ENCODE results near the gene ZSCAN5B. TPM values are rescaled to one million over a fixed set of nuclear protein-coding genes. Genes with fewer than 3 reads are reported as not detected.
"Not testable (repeated sequence)": the region's sequence is repeated elsewhere in the genome, so short reads cannot be mapped to it uniquely, and the experiment has no call there.

ZSCAN5B gene
- total and polyA plus RNA-seq, 4 experiments from 2014 or later = not detected

- H3K27ac ChIP-seq (ENCODE audit: low read depth, low read length) = no peak overlapping the region
- H3K9me3 ChIP-seq (ENCODE audit: control insufficient read depth in 1 of 2, low read length in 2 of 2) = no peaks in the 10 kb centered on the region
- H3K27ac Mint-ChIP-seq = no peak overlapping the region
- POLR2A ChIA-PET (ENCODE audit: partially characterized antibody) = no interaction called here
- H3K4me1 ChIP-seq (ENCODE audit: insufficient read depth, low read length) = no peaks in the 10 kb centered on the region
- H3K36me3 Mint-ChIP-seq = no peaks in the 10 kb centered on the region
- no peak overlapping the region for H3K4me3 ChIP-seq (ENCODE audit: low read length in 2 of 2)
- no peak for DNase-seq
- intact Hi-C loops (cut with micrococcal nuclease) = no loop called here
- H3K4me3 Mint-ChIP-seq = no peak overlapping the region
- no peaks in the 10 kb centered on the region for H3K36me3 ChIP-seq (ENCODE audit: insufficient read depth, low read length)
- H3K4me1 Mint-ChIP-seq = no peaks in the 10 kb centered on the region
- CTCF ChIA-PET (ENCODE audit: partially characterized antibody) = interaction anchor here (1.5 kb wide), 1 partner anchor 128 kb away, joined by 3 read pairs; no protein-coding TSS in a partner anchor
- H3K27me3 Mint-ChIP-seq = peaks cover 5 to 17% of the 10 kb centered on the region in 2 donors
- no peaks in the 10 kb centered on the region for H3K27me3 ChIP-seq (ENCODE audit: insufficient read depth, low read length)
- no peaks in the 10 kb centered on the region for H3K9me3 Mint-ChIP-seq
Measured at GRCh38 chr19:56193981-56194640, 3.5 kb downstream of the ZSCAN5B start.

GRCh38 chr19:56191711-56192110 is 5.9 kb downstream of the ZSCAN5B start:
- POLR2A ChIA-PET (ENCODE audit: partially characterized antibody) = no interaction called here
- DNase-seq = no peak

GRCh38 chr19:56191115-56191514 is 6.5 kb downstream of the ZSCAN5B start:
- no peak overlapping the region for H3K4me3 Mint-ChIP-seq
- CTCF ChIA-PET (ENCODE audit: partially characterized antibody) = no interaction called here
- Histone ChIP-seq H3K4me1 (ENCODE audit: insufficient read depth, low read length) (no peaks in the 10 kb centered on the region), H3K9me3 (ENCODE audit: control insufficient read depth in 1 of 2, low read length in 2 of 2) (no peaks in the 10 kb centered on the region), H3K36me3 (ENCODE audit: insufficient read depth, low read length) (no peaks in the 10 kb centered on the region), H3K27me3 (ENCODE audit: insufficient read depth, low read length) (no peaks in the 10 kb centered on the region), H3K27ac (ENCODE audit: low read depth, low read length) (no peak overlapping the region), H3K4me3 (ENCODE audit: low read length in 2 of 2) (no peak overlapping the region)
- no peaks in the 10 kb centered on the region for H3K4me1 Mint-ChIP-seq
- no peaks in the 10 kb centered on the region for H3K36me3 Mint-ChIP-seq
- peaks cover 5 to 20% of the 10 kb centered on the region in 2 donors for H3K27me3 Mint-ChIP-seq
- POLR2A ChIA-PET (ENCODE audit: partially characterized antibody) = no interaction called here
- DNase-seq = no peak
- H3K27ac Mint-ChIP-seq = no peak overlapping the region
- intact Hi-C loops (cut with micrococcal nuclease) = no loop called here
- H3K9me3 Mint-ChIP-seq = no peaks in the 10 kb centered on the region

More at GRCh38 chr19:56191711-56192110, 5.9 kb downstream of the ZSCAN5B start:
- Mint-ChIP-seq H3K27ac (no peak overlapping the region), H3K36me3 (no peaks in the 10 kb centered on the region), H3K9me3 (no peaks in the 10 kb centered on the region), H3K27me3 (peaks cover 5 to 20% of the 10 kb centered on the region in 2 donors), H3K4me1 (no peaks in the 10 kb centered on the region), H3K4me3 (no peak overlapping the region)
- no peak overlapping the region for H3K4me3 ChIP-seq (ENCODE audit: low read length in 2 of 2)
- intact Hi-C loops (cut with micrococcal nuclease) = no loop called here
- no peaks in the 10 kb centered on the region for H3K4me1 ChIP-seq (ENCODE audit: insufficient read depth, low read length)
- CTCF ChIA-PET (ENCODE audit: partially characterized antibody) = no interaction called here
- H3K36me3 ChIP-seq (ENCODE audit: insufficient read depth, low read length) = no peaks in the 10 kb centered on the region
- no peaks in the 10 kb centered on the region for H3K9me3 ChIP-seq (ENCODE audit: control insufficient read depth in 1 of 2, low read length in 2 of 2)
- H3K27ac ChIP-seq (ENCODE audit: low read depth, low read length) = no peak overlapping the region
- H3K27me3 ChIP-seq (ENCODE audit: insufficient read depth, low read length) = no peaks in the 10 kb centered on the region

GRCh38 chr19:56189785-56190184 is 7.8 kb downstream of the ZSCAN5B start:
- Mint-ChIP-seq H3K9me3 (no peaks in the 10 kb centered on the region), H3K4me1 (peaks cover 0 to 7% (median 0%) of the 10 kb centered on the region in 4 donors), H3K27me3 (peaks cover 5 to 18% of the 10 kb centered on the region in 2 donors), H3K27ac (no peak overlapping the region), H3K4me3 (no peak overlapping the region), H3K36me3 (no peaks in the 10 kb centered on the region)
- ChIA-PET CTCF (ENCODE audit: partially characterized antibody) (no interaction called here), POLR2A (ENCODE audit: partially characterized antibody) (no interaction called here)
- Histone ChIP-seq H3K4me3 (ENCODE audit: low read length in 2 of 2) (no peak overlapping the region), H3K27ac (ENCODE audit: low read depth, low read length) (no peak overlapping the region), H3K27me3 (ENCODE audit: insufficient read depth, low read length) (no peaks in the 10 kb centered on the region), H3K4me1 (ENCODE audit: insufficient read depth, low read length) (no peaks in the 10 kb centered on the region), H3K9me3 (ENCODE audit: control insufficient read depth in 1 of 2, low read length in 2 of 2) (no peaks in the 10 kb centered on the region), H3K36me3 (ENCODE audit: insufficient read depth, low read length) (no peaks in the 10 kb centered on the region)
- intact Hi-C loops (cut with micrococcal nuclease) = loop anchor here (10.0 kb wide), 1 partner anchor 155 kb away; no protein-coding TSS in a partner anchor
- no peak for DNase-seq

- no peak for DNase-seq
- Histone ChIP-seq H3K27ac (ENCODE audit: low read depth, low read length) (no peak overlapping the region), H3K27me3 (ENCODE audit: insufficient read depth, low read length) (no peaks in the 10 kb centered on the region), H3K4me1 (ENCODE audit: insufficient read depth, low read length) (no peaks in the 10 kb centered on the region), H3K9me3 (ENCODE audit: control insufficient read depth in 1 of 2, low read length in 2 of 2) (no peaks in the 10 kb centered on the region), H3K4me3 (ENCODE audit: low read length in 2 of 2) (no peak overlapping the region), H3K36me3 (ENCODE audit: insufficient read depth, low read length) (no peaks in the 10 kb centered on the region)
- POLR2A ChIA-PET (ENCODE audit: partially characterized antibody) = interaction anchor here (0.8 kb wide), 1 partner anchor 111 kb away, joined by 3 read pairs; no protein-coding TSS in a partner anchor
- Mint-ChIP-seq H3K4me3 (no peak overlapping the region), H3K4me1 (no peaks in the 10 kb centered on the region), H3K27me3 (peaks cover 4 to 10% of the 10 kb centered on the region in 2 donors), H3K9me3 (no peaks in the 10 kb centered on the region), H3K36me3 (no peaks in the 10 kb centered on the region), H3K27ac (no peak overlapping the region)
- CTCF ChIA-PET (ENCODE audit: partially characterized antibody) = interaction anchor here (0.8 to 2.6 kb wide), 4 partner anchors 10 to 101 kb away, joined by 3 to 9 read pairs (median 4); no protein-coding TSS in a partner anchor
- intact Hi-C loops (cut with micrococcal nuclease) = no loop called here
Measured at GRCh38 chr19:56177564-56178243, 19.9 kb downstream of the ZSCAN5B start.

- intact Hi-C loops (cut with micrococcal nuclease) = no loop called here
- H3K27me3 ChIP-seq (ENCODE audit: insufficient read depth, low read length) = no peaks in the 10 kb centered on the region
- DNase-seq = no peak
- peaks cover 5 to 10% of the 10 kb centered on the region in 2 donors for H3K27me3 Mint-ChIP-seq
- H3K4me3 ChIP-seq (ENCODE audit: low read length in 2 of 2) = no peak overlapping the region
- no peaks in the 10 kb centered on the region for H3K4me1 ChIP-seq (ENCODE audit: insufficient read depth, low read length)
- no peak overlapping the region for H3K27ac ChIP-seq (ENCODE audit: low read depth, low read length)
- peak overlapping the region in 1 of 7 donors; percentile 60 for H3K27ac Mint-ChIP-seq
- peaks cover 0 to 2% (median under 1%) of the 10 kb centered on the region in 4 donors for H3K4me1 Mint-ChIP-seq
- ChIA-PET POLR2A (ENCODE audit: partially characterized antibody) (no interaction called here), CTCF (ENCODE audit: partially characterized antibody) (interaction anchor here (2.6 kb wide), 1 partner anchor 101 kb away, joined by 9 read pairs; no protein-coding TSS in a partner anchor)
- H3K36me3 ChIP-seq (ENCODE audit: insufficient read depth, low read length) = no peaks in the 10 kb centered on the region
- H3K36me3 Mint-ChIP-seq = no peaks in the 10 kb centered on the region
- no peaks in the 10 kb centered on the region for H3K9me3 Mint-ChIP-seq
- no peak overlapping the region for H3K4me3 Mint-ChIP-seq
- H3K9me3 ChIP-seq (ENCODE audit: control insufficient read depth in 1 of 2, low read length in 2 of 2) = no peaks in the 10 kb centered on the region
Measured at GRCh38 chr19:56176881-56177280, 20.7 kb downstream of the ZSCAN5B start.

- H3K27me3 Mint-ChIP-seq; H3K9me3 Mint-ChIP-seq; H3K27me3 ChIP-seq (ENCODE audit: insufficient read depth, low read length); H3K4me3 ChIP-seq (ENCODE audit: low read length in 2 of 2); H3K4me1 ChIP-seq (ENCODE audit: insufficient read depth, low read length); DNase-seq; H3K27ac Mint-ChIP-seq; H3K4me3 Mint-ChIP-seq; H3K36me3 Mint-ChIP-seq; H3K36me3 ChIP-seq (ENCODE audit: insufficient read depth, low read length); H3K9me3 ChIP-seq (ENCODE audit: control insufficient read depth in 1 of 2, low read length in 2 of 2); POLR2A ChIA-PET (ENCODE audit: partially characterized antibody); H3K4me1 Mint-ChIP-seq; intact Hi-C loops (cut with micrococcal nuclease); H3K27ac ChIP-seq (ENCODE audit: low read depth, low read length): not testable (repeated sequence)
- CTCF ChIA-PET (ENCODE audit: partially characterized antibody) = interaction anchor here (2.6 kb wide), 1 partner anchor 100 kb away, joined by 9 read pairs; no protein-coding TSS in a partner anchor
Measured at GRCh38 chr19:56176310-56176709, 21.3 kb downstream of the ZSCAN5B start.
